ENCODE measurements around the gene NKAIN2. TPM values are rescaled to one million over a fixed set of nuclear protein-coding genes. Genes with fewer than 3 reads are reported as not detected.

Gene NKAIN2
- total RNA-seq, 1 experiment from 2014 or later: 2.2 TPM

DNA sequence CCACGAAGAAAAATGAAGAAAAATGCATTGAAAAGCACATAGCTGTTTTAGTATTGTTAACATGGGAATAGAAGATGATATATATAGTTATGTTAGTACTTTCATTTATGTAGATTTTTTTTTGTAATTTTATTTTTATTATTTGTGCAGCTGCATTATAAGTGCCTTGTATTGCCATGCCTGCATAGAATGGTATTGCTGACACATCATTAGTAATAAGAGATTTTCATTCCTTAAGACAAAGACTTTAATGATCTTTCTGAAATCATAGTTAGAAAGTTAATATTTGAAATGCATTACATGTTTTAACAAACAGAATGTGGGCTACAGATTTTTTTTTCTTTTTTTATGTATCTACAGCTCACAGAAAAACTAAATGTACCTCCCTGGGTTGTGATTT, 506.5 kb downstream of the NKAIN2 start:
- Histone ChIP-seq H3K4me3 (ENCODE audit: low read depth, low read length, poor library complexity, severe bottlenecking) (no peak overlapping the region), H3K9me3 (ENCODE audit: low read depth, low read length, poor library complexity, severe bottlenecking) (no peaks in the 10 kb centered on the region), H3K36me3 (ENCODE audit: insufficient read depth, low read length, poor library complexity, severe bottlenecking) (no peaks in the 10 kb centered on the region), H3K27me3 (replicated peaks; ENCODE audit: insufficient read depth, low read depth, low read length, poor library complexity) (no peaks in the 10 kb centered on the region), H3K4me1 (ENCODE audit: insufficient read depth, low read length, poor library complexity, severe bottlenecking) (no peaks in the 10 kb centered on the region), H3K27ac (ENCODE audit: low read depth, low read length, poor library complexity, severe bottlenecking) (no peak overlapping the region)
- CTCF ChIA-PET: no interaction called here
- no TSS peak for BruUV-seq (replicated peaks)
- POLR2A ChIA-PET (ENCODE audit: low non-redundant PET): no interaction called here
- TF ChIP-seq EZH2 (IDR thresholded peaks at IDR 0.05; ENCODE audit: borderline replicate concordance, low read depth, low read length, poor library complexity, severe bottlenecking): no peak
- TF ChIP-seq, protein P1, sequence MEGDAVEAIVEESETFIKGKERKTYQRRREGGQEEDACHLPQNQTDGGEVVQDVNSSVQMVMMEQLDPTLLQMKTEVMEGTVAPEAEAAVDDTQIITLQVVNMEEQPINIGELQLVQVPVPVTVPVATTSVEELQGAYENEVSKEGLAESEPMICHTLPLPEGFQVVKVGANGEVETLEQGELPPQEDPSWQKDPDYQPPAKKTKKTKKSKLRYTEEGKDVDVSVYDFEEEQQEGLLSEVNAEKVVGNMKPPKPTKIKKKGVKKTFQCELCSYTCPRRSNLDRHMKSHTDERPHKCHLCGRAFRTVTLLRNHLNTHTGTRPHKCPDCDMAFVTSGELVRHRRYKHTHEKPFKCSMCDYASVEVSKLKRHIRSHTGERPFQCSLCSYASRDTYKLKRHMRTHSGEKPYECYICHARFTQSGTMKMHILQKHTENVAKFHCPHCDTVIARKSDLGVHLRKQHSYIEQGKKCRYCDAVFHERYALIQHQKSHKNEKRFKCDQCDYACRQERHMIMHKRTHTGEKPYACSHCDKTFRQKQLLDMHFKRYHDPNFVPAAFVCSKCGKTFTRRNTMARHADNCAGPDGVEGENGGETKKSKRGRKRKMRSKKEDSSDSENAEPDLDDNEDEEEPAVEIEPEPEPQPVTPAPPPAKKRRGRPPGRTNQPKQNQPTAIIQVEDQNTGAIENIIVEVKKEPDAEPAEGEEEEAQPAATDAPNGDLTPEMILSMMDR (conservative IDR thresholded peaks at IDR 0.05; ENCODE audit: low read depth, low read length): no peak
- intact Hi-C loops (cut with micrococcal nuclease; ENCODE audit: unreplicated experiment): no loop called here
- no peak for DNase-seq (ENCODE audit: low spot score)

DNA sequence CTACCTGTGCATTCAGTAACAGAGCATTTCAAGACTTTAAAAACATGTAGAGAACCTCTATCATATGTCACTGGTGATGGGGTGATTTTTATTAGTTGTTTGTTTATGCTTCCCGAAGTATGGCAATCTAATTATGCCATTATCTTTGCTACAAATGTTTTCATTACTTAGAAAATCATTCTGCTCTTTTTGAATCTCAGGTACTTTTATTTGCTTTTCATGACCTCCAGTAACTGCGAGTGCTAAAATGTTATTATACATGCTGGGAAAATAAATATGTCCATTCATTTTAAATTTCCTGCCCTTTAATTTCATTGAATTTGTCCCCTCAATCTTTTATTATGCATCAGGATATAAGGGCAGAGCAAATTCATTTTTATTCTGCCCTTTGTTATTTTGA, 515.7 kb downstream of the NKAIN2 start:
- BruUV-seq (replicated peaks): no TSS peak

DNA sequence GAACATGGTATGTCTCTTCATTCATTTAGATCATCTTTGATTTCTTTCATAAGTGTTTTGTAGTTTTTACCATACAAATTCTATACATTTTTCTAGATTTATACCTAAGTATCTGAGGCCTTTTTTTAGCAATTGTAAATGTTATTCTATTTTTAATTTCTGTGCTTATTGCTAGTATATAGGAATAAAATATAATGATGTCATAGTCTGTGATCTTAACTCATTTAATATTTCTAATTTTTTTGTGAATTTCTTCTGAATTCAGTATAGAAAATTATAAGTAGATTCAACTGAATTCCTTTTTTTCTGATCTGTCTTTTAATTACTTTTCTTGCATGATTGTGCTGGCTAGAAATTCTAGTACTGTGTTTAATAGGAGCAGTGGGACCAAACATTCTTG, 520.6 kb downstream of the NKAIN2 start:
- ChIA-PET POLR2A (ENCODE audit: low non-redundant PET) (interaction anchor here (0.7 kb wide), 1 partner anchor 27 kb away, joined by 8 read pairs; no protein-coding TSS in a partner anchor), CTCF (no interaction called here)
- intact Hi-C loops (cut with micrococcal nuclease; ENCODE audit: unreplicated experiment): no loop called here
- H3K27me3 ChIP-seq (replicated peaks; ENCODE audit: insufficient read depth, low read depth, low read length, poor library complexity): no peaks in the 10 kb centered on the region
- no peak overlapping the region for H3K27ac ChIP-seq (ENCODE audit: low read depth, low read length, poor library complexity, severe bottlenecking)
- no peaks in the 10 kb centered on the region for H3K4me1 ChIP-seq (ENCODE audit: insufficient read depth, low read length, poor library complexity, severe bottlenecking)
- TF ChIP-seq, protein P1 (conservative IDR thresholded peaks at IDR 0.05; ENCODE audit: low read depth, low read length): no peak
- no peak for TF ChIP-seq EZH2 (IDR thresholded peaks at IDR 0.05; ENCODE audit: borderline replicate concordance, low read depth, low read length, poor library complexity, severe bottlenecking)
- no peaks in the 10 kb centered on the region for H3K9me3 ChIP-seq (ENCODE audit: low read depth, low read length, poor library complexity, severe bottlenecking)
- BruUV-seq (replicated peaks): no TSS peak
- H3K4me3 ChIP-seq (ENCODE audit: low read depth, low read length, poor library complexity, severe bottlenecking): no peak overlapping the region
- no peaks in the 10 kb centered on the region for H3K36me3 ChIP-seq (ENCODE audit: insufficient read depth, low read length, poor library complexity, severe bottlenecking)
- DNase-seq (ENCODE audit: low spot score): no peak

More for the DNA sequence above, 515.7 kb downstream of the NKAIN2 start:
- no peak for TF ChIP-seq EZH2 (IDR thresholded peaks at IDR 0.05; ENCODE audit: borderline replicate concordance, low read depth, low read length, poor library complexity, severe bottlenecking)
- TF ChIP-seq, protein P1 (conservative IDR thresholded peaks at IDR 0.05; ENCODE audit: low read depth, low read length): no peak
- no peaks in the 10 kb centered on the region for H3K27me3 ChIP-seq (replicated peaks; ENCODE audit: insufficient read depth, low read depth, low read length, poor library complexity)
- H3K27ac ChIP-seq (ENCODE audit: low read depth, low read length, poor library complexity, severe bottlenecking): no peak overlapping the region
- H3K36me3 ChIP-seq (ENCODE audit: insufficient read depth, low read length, poor library complexity, severe bottlenecking): no peaks in the 10 kb centered on the region
- ChIA-PET CTCF (no interaction called here), POLR2A (ENCODE audit: low non-redundant PET) (no interaction called here)
- no peaks in the 10 kb centered on the region for H3K9me3 ChIP-seq (ENCODE audit: low read depth, low read length, poor library complexity, severe bottlenecking)
- no peak for DNase-seq (ENCODE audit: low spot score)
- H3K4me1 ChIP-seq (ENCODE audit: insufficient read depth, low read length, poor library complexity, severe bottlenecking): no peaks in the 10 kb centered on the region
- no peak overlapping the region for H3K4me3 ChIP-seq (ENCODE audit: low read depth, low read length, poor library complexity, severe bottlenecking)
- intact Hi-C loops (cut with micrococcal nuclease; ENCODE audit: unreplicated experiment): no loop called here
